Neutrophil (primary cell): Measurements from ENCODE around the gene NLRP6.
"Not testable (repeated sequence)": the region's sequence is repeated elsewhere in the genome, so short reads cannot be mapped to it uniquely, and the experiment has no call there.

Experiments used
- H3K27ac ChIP-seq: fragments of 200-600 bp; sonication (generic); 2 replicates; pipeline ENCODE4 v1.5.1; 2016; ENCODE audit warnings: mild to moderate bottlenecking, moderate library complexity
- H3K27me3 ChIP-seq: fragments of 200-600 bp; sonication (generic); 2 replicates; pipeline ENCODE4 v1.6.0; 2016; ENCODE audit warnings: mild to moderate bottlenecking
- H3K36me3 ChIP-seq: fragments of 200-600 bp; sonication (generic); 2 replicates; pipeline ENCODE4 v1.5.1; 2017
- H3K4me1 ChIP-seq, 2 experiments: fragments of 200-600 bp in 1 of 2; sonication (generic) in 1 of 2; 1 replicate in 1 of 2; 2 replicates in 1 of 2; pipeline versions ENCODE4 v1.5.1 to v1.6.1; 2013 to 2016; ENCODE audit warnings: low read depth in 1 of 2, low read length in 1 of 2, mild to moderate bottlenecking in 1 of 2, moderate library complexity in 1 of 2; ENCODE audit not compliant: control insufficient read depth in 1 of 2, insufficient read depth in 1 of 2
- H3K4me3 ChIP-seq, 2 experiments: fragments of 200-600 bp in 1 of 2; sonication (generic) in 1 of 2; 1 replicate in 1 of 2; 2 replicates in 1 of 2; pipeline ENCODE4 v1.5.1; 2013 to 2016; ENCODE audit warnings: low read depth in 1 of 2, low read length in 1 of 2, mild to moderate bottlenecking in 1 of 2, moderate library complexity in 1 of 2
- H3K9me3 ChIP-seq: fragments of 200-600 bp; sonication (generic); 2 replicates; pipeline ENCODE4 v1.5.1; 2016
- CTCF ChIP-seq: fragments of 200-600 bp; sonication (generic); IDR thresholded peaks from 2 replicates; pipeline ENCODE4 v1.5.1; 2016; ENCODE audit warnings: antibody characterized with exemption

NLRP6 gene

GRCh38 chr11:235997-236773 lies 42.0 kb upstream of the NLRP6 start, which contains the start of gene SIRT3:
Gene SIRT3 (minus strand): TSS chr11:236342. CDS start chr11:236328, 14 bp downstream.
- no peaks in the 10 kb centered on the region for H3K9me3 ChIP-seq
- no peaks in the 10 kb centered on the region for H3K27me3 ChIP-seq
- H3K4me1 ChIP-seq, result peaks cover 23 to 25% of the 10 kb centered on the region in 2 experiments
- peak; percentile 74 for TF ChIP-seq CTCF
- peaks cover 20% of the 10 kb centered on the region for H3K36me3 ChIP-seq
- H3K27ac ChIP-seq, result peak within 1 kb of the TSS; percentile 100
- peak within 1 kb of the TSS; percentile 68 to 100 for H3K4me3 ChIP-seq

DNA sequence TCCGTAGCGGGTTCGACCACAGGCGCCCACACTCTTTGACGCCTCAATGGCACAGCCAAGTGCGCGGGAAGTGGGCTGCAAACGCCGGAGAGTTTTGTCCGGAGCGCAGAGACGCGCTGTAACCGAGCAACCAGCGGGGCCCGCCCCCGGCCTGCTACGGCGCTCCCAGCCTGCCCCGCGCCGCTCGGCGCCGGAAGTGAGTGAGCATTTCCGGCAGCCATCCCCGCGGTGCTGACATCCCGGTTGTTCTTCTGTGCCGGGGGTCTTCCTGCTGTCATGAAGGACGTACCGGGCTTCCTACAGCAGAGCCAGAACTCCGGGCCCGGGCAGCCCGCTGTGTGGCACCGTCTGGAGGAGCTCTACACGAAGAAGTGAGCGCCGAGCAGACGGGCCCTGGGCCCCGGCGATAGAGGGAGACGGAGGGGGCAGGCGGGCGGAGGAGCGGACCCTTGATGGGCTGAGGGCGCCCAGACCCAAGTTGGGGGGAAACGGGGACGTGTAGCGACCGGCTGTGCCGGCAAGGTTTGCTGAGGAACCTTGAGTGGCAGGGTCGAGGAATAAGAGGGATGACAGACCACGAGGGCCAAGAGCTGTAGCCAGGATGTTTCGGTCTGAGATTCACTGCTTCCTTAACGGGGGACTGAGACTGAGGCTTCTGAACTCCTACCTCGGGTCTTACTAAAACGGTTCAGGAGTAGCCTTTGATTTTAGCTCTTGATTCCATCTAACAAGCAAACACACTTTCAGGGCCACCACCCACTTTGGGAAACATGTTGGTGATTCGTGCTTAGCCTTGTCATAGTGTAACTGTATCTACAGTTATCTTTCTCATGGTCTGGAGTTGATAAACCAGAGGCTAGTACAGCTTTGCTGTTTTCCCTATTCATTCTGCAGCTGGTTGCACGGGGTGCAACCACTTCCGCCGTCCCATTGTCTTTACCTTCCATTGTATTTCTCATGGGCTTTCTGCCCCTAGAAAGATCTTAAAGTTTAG lies 41.1 kb upstream of the NLRP6 start, which contains the start of gene PSMD13:
Gene PSMD13 (plus strand): TSS at position 203 of the 994 bp plus-strand sequence. CDS start 74 bp downstream, at position 277.
- Histone ChIP-seq H3K9me3 (no peaks in the 10 kb centered on the region), H3K36me3 (peaks cover 27% of the 10 kb centered on the region), H3K27ac (peak within 1 kb of the TSS; percentile 100), H3K4me1 (peaks cover 23 to 25% of the 10 kb centered on the region in 2 experiments), H3K4me3 (peak within 1 kb of the TSS; percentile 68 to 100), H3K27me3 (no peaks in the 10 kb centered on the region)
- TF ChIP-seq CTCF, result no peak

DNA sequence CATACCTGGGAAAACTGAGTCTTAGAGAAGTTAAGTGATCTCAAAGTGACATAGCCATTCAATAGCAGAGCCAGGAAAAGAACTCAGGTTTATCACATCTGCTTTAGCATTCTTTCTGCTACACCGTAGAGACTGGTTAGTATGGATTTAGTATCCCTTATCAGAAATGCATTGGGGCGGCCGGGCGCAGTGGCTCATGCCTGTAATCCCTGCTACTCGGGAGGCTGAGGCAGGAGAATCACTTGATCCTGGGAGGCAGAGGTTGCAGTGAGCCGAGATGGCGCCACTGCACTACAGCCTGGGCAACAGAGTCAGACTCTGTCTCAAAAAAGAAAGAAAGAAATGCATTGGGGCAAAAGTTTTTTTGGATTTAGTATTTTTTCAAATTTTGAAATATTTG lies 39.9 kb upstream of the NLRP6 start:
- peaks cover 38% of the 10 kb centered on the region for H3K36me3 ChIP-seq
- not testable (repeated sequence) for H3K27ac ChIP-seq, H3K9me3 ChIP-seq, H3K27me3 ChIP-seq, H3K4me3 ChIP-seq
- H3K4me1 ChIP-seq, result peaks cover 23 to 25% of the 10 kb centered on the region in 2 experiments

DNA sequence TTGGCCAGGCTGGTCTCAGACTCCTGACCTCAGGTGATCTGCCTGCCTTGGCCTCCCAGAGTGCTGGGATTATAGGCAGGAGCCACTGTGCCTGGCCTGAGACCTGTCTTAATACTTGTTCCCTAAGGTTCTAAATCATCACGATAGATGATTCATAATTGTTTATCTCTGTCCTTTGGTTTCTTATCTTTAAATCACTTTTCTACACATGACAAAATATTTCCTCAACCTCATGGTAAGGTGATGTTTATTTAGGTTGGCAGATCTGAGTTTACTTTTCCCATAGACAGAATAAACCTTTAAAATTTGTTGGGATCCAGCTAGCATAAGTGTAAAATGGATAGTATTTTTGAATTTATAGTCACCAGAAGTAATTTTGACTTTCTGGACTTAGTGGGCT lies 37.9 kb upstream of the NLRP6 start:
- H3K27me3 ChIP-seq, result no peaks in the 10 kb centered on the region
- H3K27ac ChIP-seq, result no peak overlapping the region
- H3K4me3 ChIP-seq, result no peak overlapping the region
- peaks cover 21 to 23% of the 10 kb centered on the region in 2 experiments for H3K4me1 ChIP-seq
- no peak for TF ChIP-seq CTCF
- H3K36me3 ChIP-seq, result peaks cover 58% of the 10 kb centered on the region
- H3K9me3 ChIP-seq, result no peaks in the 10 kb centered on the region

DNA sequence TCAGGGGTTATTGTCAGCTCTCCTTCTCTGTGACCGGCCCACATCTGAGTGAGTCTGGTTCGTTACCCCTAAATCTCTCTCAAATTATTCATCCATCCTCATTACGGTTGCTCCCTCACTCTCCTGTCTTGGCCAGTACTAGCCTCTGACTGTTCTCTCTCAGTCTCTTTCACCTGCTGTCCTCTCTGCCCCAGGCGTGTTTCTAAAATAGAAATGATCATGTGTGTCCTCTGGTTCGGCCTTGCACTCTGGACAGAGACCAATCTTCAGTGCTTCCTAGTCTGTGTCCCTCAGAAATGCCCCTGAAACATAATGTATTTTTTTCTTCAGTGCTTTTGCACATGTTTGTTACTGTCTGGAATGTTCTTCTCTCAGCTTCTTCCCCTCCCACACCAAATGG lies 36.6 kb upstream of the NLRP6 start:
- Histone ChIP-seq H3K4me3 (no peak overlapping the region), H3K27me3 (no peaks in the 10 kb centered on the region), H3K27ac (no peak overlapping the region), H3K9me3 (no peaks in the 10 kb centered on the region), H3K4me1 (peaks cover 14 to 16% of the 10 kb centered on the region in 2 experiments), H3K36me3 (peaks cover 71% of the 10 kb centered on the region)
- no peak for TF ChIP-seq CTCF
